Vein endothelial cell (primary cell): ENCODE data around the gene CEP85L. TPM values are rescaled to one million over a fixed set of nuclear protein-coding genes. Genes with fewer than 3 reads are reported as not detected.

Experiments
- total RNA-seq: library from RNA; depleted of rRNA; stranded (reverse); fragments of >200 nt; gene quantifications from 2 replicates; pipeline ENCODE4 v1.2.3, GENCODE V29; 2012

CEP85L gene
- 10.5 and 14.3 TPM in 2 replicates for total RNA-seq

DNA sequence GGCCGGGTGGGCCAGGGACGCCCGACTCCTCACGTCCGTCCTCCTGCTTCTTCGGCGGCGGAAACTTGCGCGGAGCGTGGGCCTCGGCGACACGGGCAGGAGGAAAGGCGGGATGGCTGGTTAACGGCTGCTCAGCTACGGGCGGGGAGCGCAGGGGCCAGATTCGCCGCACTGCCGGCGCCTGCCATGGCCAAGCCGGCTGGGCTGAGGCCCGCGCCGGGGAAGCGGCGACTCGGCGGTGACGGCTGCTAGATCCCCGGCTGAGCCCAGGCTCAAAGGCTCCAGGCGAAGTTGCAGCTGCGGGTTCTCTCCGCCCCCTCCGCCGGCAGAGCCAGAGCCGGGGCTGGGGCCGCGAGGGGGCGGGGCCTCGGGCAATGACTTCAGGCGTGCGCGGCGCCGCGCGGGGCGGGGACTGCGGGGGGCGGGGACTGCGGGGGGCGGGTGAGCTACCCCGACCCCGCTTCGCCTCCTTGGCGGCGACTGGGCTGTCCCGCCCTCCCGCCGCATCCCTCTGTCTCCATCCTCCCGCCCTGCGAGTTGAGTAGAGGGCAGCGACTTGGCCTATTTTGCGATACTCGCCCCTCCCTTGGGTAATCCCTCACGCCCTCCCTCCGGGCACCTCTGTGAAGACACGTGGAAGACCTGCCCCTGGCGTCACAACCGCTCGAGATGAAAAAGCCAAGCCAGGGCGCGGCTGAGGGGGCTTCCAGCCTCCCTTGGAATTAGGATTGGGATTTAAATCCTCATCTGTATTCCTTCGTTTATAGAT is at the start of gene CEP85L:
Gene CEP85L, minus strand, starts transcription at position 310 of the 769 bp plus-strand sequence. CDS start 322 bp downstream, outside the sequence.

DNA sequence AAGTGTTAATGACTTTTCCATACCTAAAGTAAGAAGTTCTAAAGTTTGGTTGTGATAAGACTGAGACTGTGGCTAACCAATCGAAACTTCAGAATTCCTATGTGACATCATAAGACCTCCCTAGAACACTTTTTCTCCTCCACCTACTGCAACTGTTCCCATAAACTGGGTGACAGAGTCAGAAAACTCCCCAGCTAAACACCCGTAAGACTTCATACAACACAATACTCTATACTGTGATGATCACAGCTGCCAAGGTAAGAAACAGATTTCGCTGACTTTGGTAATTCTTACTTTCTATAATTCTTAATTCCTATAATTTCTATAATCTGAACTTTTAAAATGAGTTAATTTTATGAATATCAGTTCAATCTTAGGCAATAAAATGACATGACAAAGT is 103.3 kb downstream of the CEP85L start, which contains the start of gene PLN:
Gene PLN, plus strand, starts transcription at position 161 of the 400 bp plus-strand sequence. CDS start 10,626 bp downstream, outside the sequence.

Other genes starting within 250 kb of the CEP85L start
- gene PLN, start 103.3 kb downstream of the CEP85L start, total RNA-seq = not detected in 2 replicates
- 23.8 and 26.2 TPM in 2 replicates for gene ASF1A, start 242.6 kb upstream of the CEP85L start, total RNA-seq